Medulla oblongata (tissue), 1 donor: ENCODE measurements around the gene PFN4.
"Not testable (repeated sequence)": the region's sequence is repeated elsewhere in the genome, so short reads cannot be mapped to it uniquely, and the experiment has no call there.

Experiments
- DNase-seq: peaks from one replicate; pipeline ENCODE4 v3.0.0-alpha.2; 2015; ENCODE audit errors: extremely low spot score

The PFN4 gene

DNA sequence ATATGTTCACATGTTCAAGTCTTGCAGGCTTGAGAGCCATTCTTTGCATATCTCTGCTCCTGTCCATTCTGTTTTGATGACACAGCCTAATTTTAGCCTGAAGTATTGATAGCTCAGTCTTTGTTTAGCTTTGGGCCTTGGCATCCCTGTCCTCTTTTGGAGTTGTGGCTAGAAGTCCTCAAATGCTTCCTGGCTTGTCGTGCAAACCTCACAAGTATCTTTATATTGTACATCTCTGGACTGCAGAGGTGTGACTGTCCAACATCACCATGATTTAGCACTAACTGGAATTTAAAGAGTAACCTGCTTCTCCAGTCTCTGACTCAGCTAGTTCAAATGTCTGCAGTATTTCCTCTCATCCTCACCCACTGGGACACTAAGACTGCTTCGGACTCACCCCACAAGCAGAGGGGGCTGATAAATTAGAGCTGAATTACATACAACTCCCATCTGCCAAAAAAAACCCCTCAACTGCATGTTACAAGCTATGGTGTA lies 11.7 kb downstream of the PFN4 start:
- no peak for DNase-seq

DNA sequence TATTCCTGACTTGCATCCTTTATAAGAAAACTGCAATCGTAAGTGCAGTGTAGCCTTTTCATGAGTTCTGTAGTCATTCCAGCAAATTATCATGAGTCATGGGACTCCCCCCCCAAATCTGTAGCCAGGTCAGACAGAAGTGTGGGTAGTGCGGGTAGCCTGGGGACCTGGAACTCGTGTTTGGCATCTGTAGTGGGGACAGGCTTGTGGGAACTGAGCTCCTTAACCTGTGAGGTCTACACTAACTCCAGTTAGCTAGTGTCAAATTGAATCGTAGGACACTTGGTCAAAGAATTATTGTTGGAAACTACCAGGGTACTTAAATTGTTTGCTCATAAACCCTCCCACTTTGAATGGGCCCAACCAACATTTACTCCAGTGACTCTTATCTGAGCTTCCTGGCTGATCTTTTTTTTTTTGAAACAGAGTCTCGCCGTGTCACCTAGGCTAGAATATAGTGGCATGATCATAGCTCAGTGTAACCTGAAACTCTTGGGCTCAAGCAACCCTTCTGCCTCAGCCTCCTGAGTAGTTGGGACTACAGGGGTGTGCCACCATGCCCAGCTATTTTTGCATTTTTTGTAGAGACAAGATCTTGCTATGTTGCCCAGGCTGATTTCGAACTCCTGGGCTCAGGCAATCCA lies 12.4 kb downstream of the PFN4 start:
- DNase-seq: no peak

GRCh38 chr2:24109431-24109830 lies 13.7 kb downstream of the PFN4 start:
- not testable (repeated sequence) for DNase-seq

DNA sequence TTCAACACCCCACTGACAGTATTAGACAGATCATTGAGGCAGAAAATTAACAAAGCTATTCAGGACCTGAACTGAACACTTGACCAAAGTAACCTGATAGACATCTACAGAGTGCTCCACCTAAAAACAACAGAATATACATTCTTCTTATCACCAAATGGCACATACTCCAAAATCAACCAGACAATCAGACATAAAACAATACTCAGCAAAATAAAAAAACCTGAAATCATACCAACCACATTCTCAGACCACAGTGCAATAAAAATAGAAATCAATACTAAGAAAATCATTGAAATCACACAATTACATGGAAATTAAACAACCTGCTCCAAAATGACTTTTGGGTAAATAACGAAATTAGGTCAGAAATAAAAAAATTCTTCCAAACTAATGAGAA lies 15.8 kb downstream of the PFN4 start:
- no peak for DNase-seq

DNA sequence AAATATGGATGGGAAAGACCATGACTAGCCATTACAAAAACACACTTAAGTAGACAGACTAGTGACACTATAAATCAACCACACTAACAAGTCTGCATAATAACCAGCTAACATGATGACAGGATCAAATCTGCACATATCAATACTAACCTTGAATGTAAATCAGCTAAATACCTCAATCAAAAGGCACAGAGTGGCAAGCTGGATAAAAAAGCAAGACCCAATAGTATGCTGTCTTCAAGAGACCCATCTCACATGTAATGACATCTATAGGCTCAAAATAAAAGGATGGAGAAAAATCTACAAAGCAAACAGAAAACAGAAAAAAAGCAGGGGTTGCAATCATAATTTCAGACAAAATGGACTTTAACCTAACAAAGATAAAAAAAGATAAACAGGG lies 16.3 kb downstream of the PFN4 start:
- no peak for DNase-seq

- no peak for DNase-seq
Measured at GRCh38 chr2:24105816-24106215, 17.3 kb downstream of the PFN4 start.

- DNase-seq: no peak
Measured at GRCh38 chr2:24104906-24105305, 18.2 kb downstream of the PFN4 start.

GRCh38 chr2:24104110-24104650 lies 19.0 kb downstream of the PFN4 start:
- DNase-seq: no peak

DNA sequence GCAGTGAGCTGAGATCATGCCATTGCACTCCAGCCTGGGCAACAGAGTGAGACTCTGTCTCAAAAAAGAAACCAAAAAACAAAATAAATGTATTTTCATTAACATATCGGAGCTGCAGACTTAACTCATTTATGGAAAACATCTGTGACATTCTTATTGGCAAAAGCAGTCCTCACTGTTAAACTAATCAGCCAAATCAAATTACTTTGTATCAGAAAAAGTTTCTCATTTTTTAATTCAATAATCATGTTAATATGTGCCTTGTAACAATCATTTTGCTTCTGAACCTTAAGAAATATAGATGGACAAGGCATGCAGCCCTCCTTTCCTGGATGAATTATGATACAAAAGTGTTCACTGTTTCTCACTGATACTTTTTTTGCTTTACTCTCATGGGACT lies 20.5 kb downstream of the PFN4 start:
- no peak for DNase-seq

DNA sequence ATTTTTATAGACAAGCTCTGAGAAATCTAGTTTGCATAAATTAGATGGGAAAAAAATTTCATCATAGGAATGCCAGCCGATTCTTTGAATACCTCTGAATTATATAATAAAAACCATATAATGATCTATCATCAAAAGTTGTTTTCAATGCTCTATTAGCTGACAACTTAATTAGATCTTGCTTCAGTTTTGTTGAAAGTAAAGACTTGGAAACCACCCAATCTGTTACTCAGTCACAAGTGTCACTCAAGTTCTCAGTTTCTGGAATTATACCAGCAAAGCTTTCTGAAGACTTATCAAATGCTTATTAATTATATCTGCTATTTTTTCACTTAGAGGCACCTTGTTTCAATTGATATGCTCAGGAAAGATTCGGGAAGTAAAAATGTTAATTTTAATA lies 21.1 kb downstream of the PFN4 start:
- DNase-seq: no peak

- DNase-seq: not testable (repeated sequence)
Measured at GRCh38 chr2:24100732-24101131, 22.4 kb downstream of the PFN4 start.

DNA sequence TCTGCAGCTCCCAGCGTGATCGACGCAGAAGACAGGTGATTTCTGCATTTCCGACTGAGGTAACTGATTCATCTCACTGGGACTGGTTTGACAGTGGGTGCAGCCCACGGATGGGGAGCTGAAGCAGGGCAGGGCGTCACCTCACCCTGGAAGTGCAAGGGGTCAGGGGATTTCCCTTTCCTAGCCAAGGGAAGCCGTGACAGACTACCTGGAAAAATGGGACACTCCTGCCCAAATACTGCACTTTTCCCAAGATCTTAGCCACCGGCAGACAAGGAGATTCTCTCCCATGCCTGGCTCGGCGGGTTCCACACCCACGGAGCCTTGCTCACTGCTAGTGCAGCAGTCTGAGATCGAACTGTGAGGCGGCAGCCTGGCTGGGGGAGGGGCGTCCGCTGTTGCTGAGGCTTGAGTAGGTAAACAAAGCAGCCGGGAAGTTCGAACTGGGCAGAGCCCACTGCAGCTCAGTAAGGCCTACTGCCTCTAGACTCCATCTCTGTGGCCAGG lies 27.9 kb downstream of the PFN4 start:
- DNase-seq: not testable (repeated sequence)

- not testable (repeated sequence) for DNase-seq
Measured at GRCh38 chr2:24093270-24093669, 29.9 kb downstream of the PFN4 start.

- no peak for DNase-seq
Measured at GRCh38 chr2:24088821-24089359, 34.2 kb downstream of the PFN4 start.

DNA sequence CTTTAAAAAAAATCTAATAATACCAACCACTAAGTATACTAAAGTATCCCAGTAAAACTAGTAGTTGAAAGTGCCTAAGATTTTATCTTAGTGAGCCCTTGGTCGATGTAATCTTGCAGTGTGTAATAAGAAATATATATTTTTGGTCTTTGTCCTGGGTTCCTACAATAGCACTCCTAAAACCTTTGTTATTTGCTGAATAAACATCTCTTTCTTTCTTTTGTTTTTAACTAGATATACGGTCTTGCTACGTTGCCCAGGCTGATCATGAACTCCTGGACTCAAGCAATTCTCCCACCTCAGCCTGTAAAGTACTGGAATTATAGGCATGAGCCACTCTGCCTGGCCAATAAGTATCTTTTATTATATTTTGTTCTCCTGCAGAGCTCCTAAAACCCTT lies 36.1 kb downstream of the PFN4 start:
- DNase-seq: no peak

GRCh38 chr2:24086241-24086640 lies 36.9 kb downstream of the PFN4 start:
- DNase-seq: no peak

DNA sequence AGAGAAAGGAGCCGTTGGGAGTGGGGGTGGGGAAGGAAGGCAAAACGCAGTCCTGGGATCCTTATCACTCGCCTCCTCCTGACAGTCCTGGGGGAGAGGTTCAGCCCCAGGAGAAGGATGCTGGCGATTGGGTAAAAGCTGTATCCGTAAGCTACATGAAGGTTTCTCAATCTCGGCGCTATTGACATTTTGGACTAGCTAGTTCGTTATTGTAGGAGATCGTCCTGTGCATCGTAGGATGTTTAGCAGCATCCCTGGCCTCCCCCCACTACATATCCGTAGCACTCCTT lies 38.0 kb downstream of the PFN4 start:
- no peak for DNase-seq

DNA sequence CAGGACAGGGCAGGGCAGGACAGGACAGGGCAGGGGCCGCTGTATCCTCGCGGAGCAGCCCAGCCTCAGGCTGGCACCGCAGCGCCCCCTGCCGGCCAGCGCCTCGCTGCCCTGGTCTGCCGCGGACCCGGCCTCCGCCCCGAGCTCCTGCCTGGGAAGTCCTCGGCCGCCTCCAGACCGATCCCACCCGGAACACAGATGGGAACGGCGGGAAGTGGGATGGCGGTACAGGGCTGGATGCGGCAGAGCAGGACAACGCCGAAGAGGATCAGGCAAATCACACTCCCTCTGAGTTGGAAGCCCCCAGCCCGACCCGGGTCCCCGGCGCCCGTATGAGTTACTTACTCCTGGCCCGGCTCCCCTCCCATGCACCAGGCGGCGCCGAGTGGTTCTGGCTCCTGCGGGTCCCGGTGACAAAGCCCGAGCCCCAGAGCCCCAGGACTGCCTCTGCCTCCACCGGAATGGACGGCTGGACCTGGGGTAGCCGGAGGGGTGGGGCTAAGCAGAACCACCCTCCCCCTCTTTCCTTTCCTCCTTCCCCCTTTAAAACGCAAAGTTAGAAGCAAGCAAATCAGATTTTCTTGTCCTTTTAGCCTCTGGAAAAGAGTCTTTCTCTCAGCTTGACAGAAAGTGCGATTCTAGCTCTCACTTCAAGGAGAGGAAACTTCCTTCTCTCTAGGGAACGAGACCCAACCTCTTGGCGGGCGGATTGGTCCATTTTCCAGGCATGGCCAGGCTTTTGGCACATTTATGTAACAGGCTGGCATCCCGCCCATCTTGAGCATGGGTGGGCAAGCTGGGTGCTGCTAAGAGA lies 38.5 kb downstream of the PFN4 start, which contains the start of gene TP53I3:
Gene TP53I3 (minus strand): TSS at position 449 of the 814 bp plus-strand sequence. CDS start 508 bp downstream, outside the sequence.
- DNase-seq: peak; percentile 83

DNA sequence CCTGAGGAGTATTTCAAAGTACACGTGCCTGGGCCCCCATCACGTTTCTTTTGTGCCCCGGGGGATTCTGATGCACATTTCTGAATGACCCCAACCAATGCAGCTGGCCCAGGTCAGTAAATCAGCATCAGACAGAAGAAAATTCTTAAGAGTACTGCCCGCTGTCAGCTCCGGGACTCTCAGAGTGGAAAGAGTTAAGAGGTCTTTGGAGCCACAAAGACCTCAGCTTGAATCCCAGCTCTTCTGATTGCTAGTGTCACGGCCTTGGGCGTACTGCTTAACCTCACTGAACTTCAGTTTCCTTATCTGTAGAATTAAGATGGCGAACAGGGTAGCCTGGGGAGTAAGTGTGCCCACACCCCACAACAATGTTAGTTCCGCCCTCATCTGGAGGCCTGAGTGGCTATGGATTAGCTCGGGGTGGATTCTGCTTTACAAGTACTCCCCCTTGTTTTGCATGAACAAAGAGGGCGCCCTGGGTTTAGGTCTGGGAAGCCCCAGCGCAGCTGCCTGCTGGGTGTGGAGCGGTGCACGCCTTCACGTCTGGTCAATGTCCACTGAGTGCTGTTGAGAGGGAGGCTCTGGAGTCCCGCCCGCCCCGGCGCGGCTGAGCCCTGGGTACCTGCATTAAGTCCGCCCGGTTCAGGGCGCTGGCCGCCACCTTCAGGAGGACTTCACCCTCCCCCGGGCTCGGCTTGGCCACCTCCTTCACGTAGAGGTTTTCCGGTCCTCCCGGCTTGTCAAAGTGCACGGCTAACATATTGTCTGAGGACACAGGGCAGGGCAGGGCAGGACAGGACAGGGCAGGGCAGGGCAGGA lies 39.4 kb downstream of the PFN4 start:
- peak; percentile 52 for DNase-seq

DNA sequence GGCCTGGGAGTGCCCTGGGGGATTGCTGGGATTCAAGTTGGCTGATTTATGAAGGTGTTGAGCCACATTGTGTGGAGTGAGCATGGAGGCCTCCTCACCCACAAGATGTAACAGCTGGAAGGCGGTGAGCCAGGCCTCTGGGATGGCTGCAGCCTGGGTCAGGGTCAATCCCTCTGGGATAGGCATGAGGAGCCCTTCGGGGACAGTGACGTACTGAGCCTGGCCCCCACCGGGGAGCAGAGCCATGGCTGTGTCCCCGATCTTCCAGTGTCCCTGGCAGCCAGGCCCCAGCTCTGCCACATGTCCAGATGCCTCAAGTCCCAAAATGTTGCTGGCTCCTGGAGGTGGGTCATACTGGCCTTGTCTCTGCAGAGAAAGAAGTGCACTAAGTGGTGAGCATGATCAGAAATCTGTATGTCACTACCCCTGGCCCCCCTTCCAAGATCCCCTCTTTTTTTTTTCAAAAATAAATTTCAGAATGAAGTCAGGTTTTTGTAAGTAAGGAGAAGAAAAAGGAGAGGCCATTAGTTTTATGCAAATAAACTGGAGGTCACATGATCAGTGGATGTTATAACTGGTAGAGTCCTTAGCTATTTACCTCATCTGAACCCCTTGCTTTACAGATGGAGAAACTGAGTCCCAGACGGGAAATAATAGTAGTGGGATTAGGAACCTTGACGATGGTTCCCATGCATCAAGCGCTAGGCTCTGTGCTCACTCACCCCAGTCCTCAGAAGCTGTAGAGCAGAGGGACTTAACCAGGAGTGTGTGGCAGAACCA lies 40.2 kb downstream of the PFN4 start:
- no peak for DNase-seq

GRCh38 chr2:24080701-24081100 lies 42.4 kb downstream of the PFN4 start:
- DNase-seq: no peak
